ENCODE data around the gene ACTR2. TPM values are rescaled to one million over a fixed set of nuclear protein-coding genes. Genes with fewer than 3 reads are reported as not detected.

ACTR2 gene
- total RNA-seq, 3 donors from 2014 or later = 235 to 273 (median 268) TPM

- ATAC-seq = peak; percentile 46
- intact Hi-C loops (cut with DNase I, micrococcal nuclease) = no loop called here
- DNase-seq = no peak
- Histone ChIP-seq H3K36me3 (ENCODE audit: low read depth) (no peaks in the 10 kb centered on the region), H3K4me1 (ENCODE audit: low read depth) (peaks cover 9% of the 10 kb centered on the region), H3K4me3 (no peak overlapping the region), H3K9me3 (no peaks in the 10 kb centered on the region)
- no peak for TF ChIP-seq CTCF (IDR thresholded peaks at IDR 0.05)
These were observed 69.9 kb downstream of the ACTR2 start for GRCh38 chr2:65297544-65297943.

GRCh38 chr2:65298089-65298488 is 70.5 kb downstream of the ACTR2 start:
- H3K4me3 ChIP-seq = no peak overlapping the region
- H3K9me3 ChIP-seq = no peaks in the 10 kb centered on the region
- no peak for TF ChIP-seq CTCF (IDR thresholded peaks at IDR 0.05)
- ATAC-seq = no peak
- H3K36me3 ChIP-seq (ENCODE audit: low read depth) = no peaks in the 10 kb centered on the region
- H3K4me1 ChIP-seq (ENCODE audit: low read depth) = peaks cover 9% of the 10 kb centered on the region
- intact Hi-C loops (cut with DNase I, micrococcal nuclease) = no loop called here
- no peak for DNase-seq

GRCh38 chr2:65299246-65299645 is 71.6 kb downstream of the ACTR2 start:
- no peak for TF ChIP-seq CTCF (IDR thresholded peaks at IDR 0.05)
- no peaks in the 10 kb centered on the region for H3K36me3 ChIP-seq (ENCODE audit: low read depth)
- peaks cover 9% of the 10 kb centered on the region for H3K4me1 ChIP-seq (ENCODE audit: low read depth)
- ATAC-seq (no peak), DNase-seq (no peak)
- intact Hi-C loops (cut with DNase I, micrococcal nuclease) = no loop called here
- no peaks in the 10 kb centered on the region for H3K9me3 ChIP-seq
- H3K4me3 ChIP-seq = no peak overlapping the region

- Histone ChIP-seq H3K4me1 (ENCODE audit: low read depth) (peaks cover 9% of the 10 kb centered on the region), H3K4me3 (no peak overlapping the region), H3K36me3 (ENCODE audit: low read depth) (no peaks in the 10 kb centered on the region), H3K9me3 (no peaks in the 10 kb centered on the region)
- DNase-seq (peak; percentile 16 to 79 (median 34)), ATAC-seq (peak; percentile 45)
- intact Hi-C loops (cut with DNase I, micrococcal nuclease) = no loop called here
- TF ChIP-seq CTCF (IDR thresholded peaks at IDR 0.05) = no peak
These were observed 72.6 kb downstream of the ACTR2 start for GRCh38 chr2:65300134-65300760.

- Histone ChIP-seq H3K9me3 (no peaks in the 10 kb centered on the region), H3K4me1 (ENCODE audit: low read depth) (peaks cover 9% of the 10 kb centered on the region), H3K4me3 (no peak overlapping the region), H3K36me3 (ENCODE audit: low read depth) (no peaks in the 10 kb centered on the region)
- peak; percentile 70 for ATAC-seq
- no peak for TF ChIP-seq CTCF (IDR thresholded peaks at IDR 0.05)
- DNase-seq = peak; percentile 40 to 65 (median 43)
- intact Hi-C loops (cut with DNase I, micrococcal nuclease) = no loop called here
These were observed 73.4 kb downstream of the ACTR2 start for GRCh38 chr2:65300761-65301711.
